T-helper 22 cell (primary cell): ENCODE results near the gene CCDC171.
"Not testable (repeated sequence)": the region's sequence is repeated elsewhere in the genome, so short reads cannot be mapped to it uniquely, and the experiment has no call there.

Experiments
- DNase-seq: peaks from one replicate; pipeline ENCODE4 v3.0.0-alpha.2; 2020; ENCODE audit warnings: low read depth

Gene CCDC171

GRCh38 chr9:15570769-15571168 lies 17.9 kb downstream of the CCDC171 start:
- no peak for DNase-seq

- no peak for DNase-seq
Observed at GRCh38 chr9:15572200-15572770, 19.4 kb downstream of the CCDC171 start.

- no peak for DNase-seq
Observed at GRCh38 chr9:15576350-15577050, 23.7 kb downstream of the CCDC171 start.

GRCh38 chr9:15578714-15579113 lies 25.9 kb downstream of the CCDC171 start:
- no peak for DNase-seq

- no peak for DNase-seq
Observed at GRCh38 chr9:15584379-15584778, 31.5 kb downstream of the CCDC171 start.

- DNase-seq, result no peak
Observed at GRCh38 chr9:15592317-15592716, 39.5 kb downstream of the CCDC171 start.

GRCh38 chr9:15592940-15593339 lies 40.1 kb downstream of the CCDC171 start:
- DNase-seq, result not testable (repeated sequence)

- DNase-seq, result not testable (repeated sequence)
Observed at GRCh38 chr9:15600666-15601330, 48.0 kb downstream of the CCDC171 start.

GRCh38 chr9:15606643-15607472 lies 54.0 kb downstream of the CCDC171 start:
- no peak for DNase-seq

GRCh38 chr9:15612962-15613361 lies 60.1 kb downstream of the CCDC171 start:
- DNase-seq, result no peak

- no peak for DNase-seq
Observed at GRCh38 chr9:15617782-15618181, 64.9 kb downstream of the CCDC171 start.

GRCh38 chr9:15618540-15619331 lies 65.9 kb downstream of the CCDC171 start:
- no peak for DNase-seq

- no peak for DNase-seq
Observed at GRCh38 chr9:15622318-15622971, 69.6 kb downstream of the CCDC171 start.

GRCh38 chr9:15635752-15636151 lies 82.9 kb downstream of the CCDC171 start:
- DNase-seq, result no peak

GRCh38 chr9:15640121-15640520 lies 87.3 kb downstream of the CCDC171 start:
- DNase-seq, result no peak

- DNase-seq, result no peak
Observed at GRCh38 chr9:15641291-15641690, 88.4 kb downstream of the CCDC171 start.

- DNase-seq, result no peak
Observed at GRCh38 chr9:15642369-15642962, 89.6 kb downstream of the CCDC171 start.

- no peak for DNase-seq
Observed at GRCh38 chr9:15670246-15670645, 117.4 kb downstream of the CCDC171 start.

GRCh38 chr9:15670894-15671293 lies 118.1 kb downstream of the CCDC171 start:
- no peak for DNase-seq

- DNase-seq, result no peak
Observed at GRCh38 chr9:15693701-15694100, 140.9 kb downstream of the CCDC171 start.

- DNase-seq, result no peak
Observed at GRCh38 chr9:15696979-15697378, 144.1 kb downstream of the CCDC171 start.
